ENCODE results near the gene DLX2. TPM values are rescaled to one million over a fixed set of nuclear protein-coding genes. Genes with fewer than 3 reads are reported as not detected.

Gene DLX2
- total RNA-seq, 2 experiments from 2014 or later: not detected

- peak overlapping the region; percentile 62 for H3K4me3 Mint-ChIP-seq
- Histone ChIP-seq H3K27ac (ENCODE audit: low read depth in 1 of 2, low read length in 2 of 2) (no peak overlapping the region), H3K4me3 (ENCODE audit: low read length) (no peak overlapping the region), H3K4me1 (ENCODE audit: insufficient read depth, low read length) (peaks cover 40% of the 10 kb centered on the region), H3K9me3 (ENCODE audit: control insufficient read depth in 1 of 2, insufficient read depth in 1 of 2, low read length in 2 of 2) (peaks cover 0 to 48% of the 10 kb centered on the region in 2 experiments), H3K27me3 (ENCODE audit: control insufficient read depth in 1 of 2, insufficient read depth in 2 of 2, low read length in 2 of 2) (peaks cover 69 to 70% of the 10 kb centered on the region in 2 experiments), H3K36me3 (ENCODE audit: insufficient read depth, low read length) (no peaks in the 10 kb centered on the region)
- peaks cover 35% of the 10 kb centered on the region for H3K4me1 Mint-ChIP-seq (ENCODE audit: low read depth)
- no peaks in the 10 kb centered on the region for H3K36me3 Mint-ChIP-seq (ENCODE audit: low read depth)
- POLR2A ChIA-PET: interaction anchor here (1.6 kb wide), 1 partner anchor 25 kb away, joined by 4 read pairs; no protein-coding TSS in a partner anchor
- peaks cover 88% of the 10 kb centered on the region for H3K27me3 Mint-ChIP-seq
- DNase-seq: peak in 2 of 14 experiments; percentile 22 to 24
- intact Hi-C loops (cut with DNase I, micrococcal nuclease): loop anchor here (5.0 to 10.0 kb wide), 6 partner anchors 181 to 533 kb away; no protein-coding TSS in a partner anchor
- no peaks in the 10 kb centered on the region for H3K9me3 Mint-ChIP-seq
- no peak for ATAC-seq (ENCODE audit: poor library complexity)
- H3K27ac Mint-ChIP-seq: no peak overlapping the region
- CTCF ChIA-PET: interaction anchor here (0.6 to 0.7 kb wide), 2 partner anchors 88 to 338 kb away, joined by 3 read pairs; no protein-coding TSS in a partner anchor
- TF ChIP-seq CTCF (IDR thresholded peaks at IDR 0.05): no peak
These were observed 5.2 kb upstream of the DLX2 start for GRCh38 chr2:172107690-172108586.

- ChIA-PET CTCF (interaction anchor here (0.9 to 1.6 kb wide), 6 partner anchors 21 to 1178 kb away, joined by 3 to 5 read pairs (median 4); partner anchors contain the start of gene DLX1), POLR2A (interaction anchor here (1.1 to 1.6 kb wide), 4 partner anchors 19 to 354 kb away, joined by 3 to 4 read pairs (median 3); no protein-coding TSS in a partner anchor)
- DNase-seq: peak in 6 of 14 experiments; percentile 30 to 70 (median 45)
- Histone ChIP-seq H3K27ac (ENCODE audit: low read depth in 1 of 2, low read length in 2 of 2) (no peak overlapping the region), H3K36me3 (ENCODE audit: insufficient read depth, low read length) (no peaks in the 10 kb centered on the region), H3K4me1 (ENCODE audit: insufficient read depth, low read length) (peaks cover 56% of the 10 kb centered on the region), H3K27me3 (ENCODE audit: control insufficient read depth in 1 of 2, insufficient read depth in 2 of 2, low read length in 2 of 2) (peaks cover 83 to 86% of the 10 kb centered on the region in 2 experiments), H3K9me3 (ENCODE audit: control insufficient read depth in 1 of 2, insufficient read depth in 1 of 2, low read length in 2 of 2) (peaks cover 0 to 59% of the 10 kb centered on the region in 2 experiments), H3K4me3 (ENCODE audit: low read length) (no peak overlapping the region)
- Mint-ChIP-seq H3K9me3 (no peaks in the 10 kb centered on the region), H3K4me3 (peak overlapping the region; percentile 23), H3K27me3 (peaks cover 88% of the 10 kb centered on the region), H3K27ac (no peak overlapping the region), H3K4me1 (ENCODE audit: low read depth) (peaks cover 49% of the 10 kb centered on the region), H3K36me3 (ENCODE audit: low read depth) (no peaks in the 10 kb centered on the region)
- intact Hi-C loops (cut with DNase I, micrococcal nuclease): loop anchor here (5.0 to 10.0 kb wide), 6 partner anchors 179 to 532 kb away; no protein-coding TSS in a partner anchor
- ATAC-seq (ENCODE audit: poor library complexity): peak; percentile 43
- peak; percentile 33 for TF ChIP-seq CTCF (IDR thresholded peaks at IDR 0.05)
These were observed 3.6 kb upstream of the DLX2 start for GRCh38 chr2:172106108-172106961.
